ENCODE results near the gene CDH23. TPM values are rescaled to one million over a fixed set of nuclear protein-coding genes. Genes with fewer than 3 reads are reported as not detected.

The CDH23 gene
- total RNA-seq, 4 donors from 2014 or later = 13.8 to 20.1 (median 17.3) TPM

DNA sequence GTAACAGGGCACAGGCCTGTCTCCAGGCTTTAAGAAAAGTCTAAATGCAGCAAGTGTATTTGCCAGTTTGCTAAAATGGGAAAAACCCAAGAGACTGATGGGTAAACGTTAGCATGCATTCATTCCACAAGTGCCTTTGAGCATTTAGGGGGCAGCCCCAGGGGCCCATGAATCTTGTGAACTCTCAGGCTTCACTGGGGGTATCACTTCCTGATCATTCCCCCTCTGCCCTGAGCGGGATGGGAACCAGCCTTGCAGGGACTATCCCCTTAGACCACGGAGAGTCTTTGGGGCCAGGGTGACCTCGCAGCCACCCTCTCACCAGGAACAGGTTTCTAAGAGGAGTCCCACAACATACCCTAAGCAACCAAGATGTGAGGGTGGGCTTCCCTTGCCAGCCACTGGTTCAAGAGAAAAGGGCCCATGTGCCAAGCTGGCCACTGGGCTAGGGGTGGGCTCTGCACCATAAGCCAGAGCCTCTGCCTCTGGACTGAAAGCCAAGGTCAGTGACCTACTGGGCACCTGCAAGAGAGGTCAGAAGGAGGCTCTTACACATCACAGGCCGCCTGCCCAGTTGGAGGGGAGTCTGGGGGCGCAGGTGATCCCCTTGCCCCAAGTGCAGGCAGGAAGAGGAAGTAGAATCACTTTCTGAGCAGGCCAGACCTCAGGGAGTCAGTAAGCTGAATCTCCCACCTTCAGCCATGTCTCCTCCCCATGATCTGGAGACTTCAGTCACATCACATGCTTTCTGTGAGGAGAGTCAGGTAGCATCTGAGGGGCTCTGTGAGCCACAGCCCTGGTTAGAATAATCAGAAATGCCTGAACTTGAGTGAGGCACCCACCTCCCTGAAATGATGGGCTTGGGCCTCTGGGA, 247.8 kb downstream of the CDH23 start:
- Histone ChIP-seq H3K27me3 (no peaks in the 10 kb centered on the region), H3K9me3 (no peaks in the 10 kb centered on the region), H3K27ac (no peak overlapping the region), H3K4me1 (peaks cover 0 to 2% (median 0%) of the 10 kb centered on the region in 4 donors), H3K36me3 (no peaks in the 10 kb centered on the region), H3K4me3 (no peak overlapping the region)
- no peak for DNase-seq (ENCODE audit: low spot score in 2 of 2)
- TF ChIP-seq, protein P1, sequence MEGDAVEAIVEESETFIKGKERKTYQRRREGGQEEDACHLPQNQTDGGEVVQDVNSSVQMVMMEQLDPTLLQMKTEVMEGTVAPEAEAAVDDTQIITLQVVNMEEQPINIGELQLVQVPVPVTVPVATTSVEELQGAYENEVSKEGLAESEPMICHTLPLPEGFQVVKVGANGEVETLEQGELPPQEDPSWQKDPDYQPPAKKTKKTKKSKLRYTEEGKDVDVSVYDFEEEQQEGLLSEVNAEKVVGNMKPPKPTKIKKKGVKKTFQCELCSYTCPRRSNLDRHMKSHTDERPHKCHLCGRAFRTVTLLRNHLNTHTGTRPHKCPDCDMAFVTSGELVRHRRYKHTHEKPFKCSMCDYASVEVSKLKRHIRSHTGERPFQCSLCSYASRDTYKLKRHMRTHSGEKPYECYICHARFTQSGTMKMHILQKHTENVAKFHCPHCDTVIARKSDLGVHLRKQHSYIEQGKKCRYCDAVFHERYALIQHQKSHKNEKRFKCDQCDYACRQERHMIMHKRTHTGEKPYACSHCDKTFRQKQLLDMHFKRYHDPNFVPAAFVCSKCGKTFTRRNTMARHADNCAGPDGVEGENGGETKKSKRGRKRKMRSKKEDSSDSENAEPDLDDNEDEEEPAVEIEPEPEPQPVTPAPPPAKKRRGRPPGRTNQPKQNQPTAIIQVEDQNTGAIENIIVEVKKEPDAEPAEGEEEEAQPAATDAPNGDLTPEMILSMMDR (IDR thresholded peaks at IDR 0.05) = no peak
- no peak for TF ChIP-seq POLR2A (IDR thresholded peaks at IDR 0.05)
- no peak for TF ChIP-seq EP300 (IDR thresholded peaks at IDR 0.05)
- WGBS, 2 donors = 81 to 87% methylated on average over 6 of the region's 6 CpGs

DNA sequence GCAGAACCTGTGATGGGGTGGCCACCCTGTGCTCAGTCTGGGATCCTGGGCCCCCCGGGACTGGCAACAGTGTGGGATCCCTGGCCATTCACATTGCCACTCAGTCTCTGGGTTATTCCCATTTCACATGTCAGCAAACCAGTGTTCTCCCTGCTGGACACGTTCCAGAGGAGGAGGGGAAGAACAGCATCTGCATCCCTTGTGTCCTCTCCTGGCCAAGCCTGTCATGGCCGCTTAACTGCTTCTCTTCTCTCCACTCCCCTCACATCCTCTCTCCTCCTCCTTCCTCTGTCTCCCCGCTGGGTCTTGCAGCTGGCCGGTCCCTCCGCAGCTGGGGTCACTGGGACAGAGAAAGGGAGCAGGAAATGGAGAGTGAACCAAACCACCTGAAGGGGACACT, 248.5 kb downstream of the CDH23 start:
- TF ChIP-seq, protein P1 (IDR thresholded peaks at IDR 0.05) = no peak
- TF ChIP-seq POLR2A (IDR thresholded peaks at IDR 0.05) (no peak), EP300 (IDR thresholded peaks at IDR 0.05) (no peak)
- Histone ChIP-seq H3K4me1 (peaks cover 0 to 2% (median 0%) of the 10 kb centered on the region in 4 donors), H3K9me3 (no peaks in the 10 kb centered on the region), H3K36me3 (no peaks in the 10 kb centered on the region), H3K27me3 (no peaks in the 10 kb centered on the region), H3K4me3 (no peak overlapping the region), H3K27ac (no peak overlapping the region)
- WGBS, 2 donors = 58 to 68% methylated on average over 6 of the region's 6 CpGs
- DNase-seq (ENCODE audit: low spot score in 2 of 2) = no peak

DNA sequence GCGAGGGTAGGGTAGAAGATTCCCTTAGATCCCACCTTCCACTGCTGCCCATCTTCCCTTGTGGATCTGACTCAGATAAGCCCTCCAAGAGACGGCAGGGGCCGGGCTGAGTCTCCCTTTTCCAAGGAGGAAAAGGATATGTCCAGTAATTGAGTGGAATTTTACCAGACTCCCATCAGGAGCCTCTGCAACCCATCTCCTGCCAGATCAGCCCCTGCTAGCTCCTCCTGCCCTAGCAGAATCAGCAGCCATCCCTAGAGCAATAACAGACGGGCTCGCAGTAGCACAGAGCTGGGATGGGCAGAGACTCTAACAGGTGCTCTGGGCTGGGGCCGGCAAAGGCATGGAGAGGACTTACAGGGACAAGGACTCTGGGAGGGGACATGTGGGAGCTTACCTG, 249.3 kb downstream of the CDH23 start:
- Histone ChIP-seq H3K27me3 (no peaks in the 10 kb centered on the region), H3K36me3 (no peaks in the 10 kb centered on the region), H3K4me1 (peaks cover 0 to 2% (median 0%) of the 10 kb centered on the region in 4 donors), H3K4me3 (no peak overlapping the region), H3K9me3 (no peaks in the 10 kb centered on the region), H3K27ac (no peak overlapping the region)
- no peak for TF ChIP-seq POLR2A (IDR thresholded peaks at IDR 0.05)
- TF ChIP-seq, protein P1 (IDR thresholded peaks at IDR 0.05) = no peak
- no peak for TF ChIP-seq EP300 (IDR thresholded peaks at IDR 0.05)
- no peak for DNase-seq (ENCODE audit: low spot score in 2 of 2)
- WGBS, 2 donors = 87 to 95% methylated on average over 6 of the region's 6 CpGs

DNA sequence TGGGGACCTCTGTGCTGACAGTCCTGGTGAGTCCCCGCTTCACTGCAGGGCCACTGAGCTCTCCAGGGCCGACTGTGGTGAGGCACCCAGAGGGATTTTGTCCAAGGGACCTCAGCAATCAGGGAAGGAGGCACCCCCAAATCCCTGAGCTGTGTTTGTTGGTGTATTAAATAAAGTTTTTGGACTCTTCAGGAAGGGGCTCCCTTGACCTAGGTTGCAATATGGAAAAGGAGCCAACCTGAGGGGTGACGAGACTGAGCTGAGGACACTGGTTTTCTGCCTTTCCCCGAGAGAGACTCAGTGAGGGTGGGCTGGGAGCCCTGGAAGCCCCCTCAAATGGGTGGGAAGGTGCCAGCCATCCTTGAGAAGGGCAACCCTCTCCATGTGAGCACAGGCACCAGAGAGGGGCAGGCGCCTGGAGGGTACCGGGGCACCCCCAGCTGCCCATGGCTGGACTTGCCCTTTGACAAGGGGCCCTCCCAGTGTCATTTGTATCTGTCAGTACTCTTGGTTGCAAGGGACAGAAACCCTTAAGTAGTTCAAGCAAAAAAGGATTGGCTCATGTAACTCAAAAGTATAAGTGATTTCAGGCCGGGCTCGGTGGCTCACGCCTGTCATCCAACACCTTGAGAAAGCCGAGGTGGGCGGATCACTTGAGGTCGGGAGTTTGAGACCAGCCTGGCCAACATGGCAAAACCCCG, 250.0 kb downstream of the CDH23 start:
- H3K27me3 ChIP-seq = no peaks in the 10 kb centered on the region
- H3K4me3 ChIP-seq = no peak overlapping the region
- DNase-seq (ENCODE audit: low spot score in 2 of 2) = no peak
- TF ChIP-seq, protein P1 (IDR thresholded peaks at IDR 0.05) = no peak
- TF ChIP-seq POLR2A (IDR thresholded peaks at IDR 0.05) = no peak
- no peak for TF ChIP-seq EP300 (IDR thresholded peaks at IDR 0.05)
- H3K27ac ChIP-seq = no peak overlapping the region
- H3K4me1 ChIP-seq = peaks cover 0 to 2% (median 0%) of the 10 kb centered on the region in 4 donors
- H3K9me3 ChIP-seq = no peaks in the 10 kb centered on the region
- WGBS, 2 donors = 85 to 86% methylated on average over 11 to 13 of the region's 13 CpGs
- no peaks in the 10 kb centered on the region for H3K36me3 ChIP-seq
